GM21576 (cell line): ENCODE data around the gene SHMT2.
A peak's percentile ranks its signal among the peaks of the same experiment; 100 is the strongest.

Experiments
- ATAC-seq: cut with Tn5 transposase; IDR thresholded peaks from one replicate; pipeline ENCODE4 v1.9.1; 2021; ENCODE audit warnings: mild to moderate bottlenecking, moderate library complexity; ENCODE audit not compliant: unreplicated experiment

Gene SHMT2

GRCh38 chr12:57237932-57238853 lies 8.7 kb downstream of the SHMT2 start:
- ATAC-seq, result no peak

GRCh38 chr12:57238854-57239554 lies 9.5 kb downstream of the SHMT2 start:
- peak; percentile 47 for ATAC-seq

- ATAC-seq, result no peak
Measured at GRCh38 chr12:57239587-57240065, 10.1 kb downstream of the SHMT2 start.

- ATAC-seq, result peak; percentile 24
Measured at GRCh38 chr12:57240066-57240921, 10.8 kb downstream of the SHMT2 start.

- ATAC-seq, result no peak
Measured at GRCh38 chr12:57240926-57241401, 11.5 kb downstream of the SHMT2 start.

- no peak for ATAC-seq
Measured at GRCh38 chr12:57241402-57242310, 12.1 kb downstream of the SHMT2 start.

GRCh38 chr12:57242329-57242690 lies 12.8 kb downstream of the SHMT2 start:
- no peak for ATAC-seq

- no peak for ATAC-seq
Measured at GRCh38 chr12:57242691-57243454, 13.4 kb downstream of the SHMT2 start.

- ATAC-seq, result no peak
Measured at GRCh38 chr12:57243521-57244311, 14.2 kb downstream of the SHMT2 start.

- no peak for ATAC-seq
Measured at GRCh38 chr12:57244312-57244696, 14.8 kb downstream of the SHMT2 start.

- ATAC-seq, result no peak
Measured at GRCh38 chr12:57247041-57247440, 17.5 kb downstream of the SHMT2 start.

GRCh38 chr12:57248934-57249742 lies 19.6 kb downstream of the SHMT2 start:
- no peak for ATAC-seq

- no peak for ATAC-seq
Measured at GRCh38 chr12:57250541-57250940, 21.0 kb downstream of the SHMT2 start.

GRCh38 chr12:57250956-57251355 lies 21.4 kb downstream of the SHMT2 start, which contains the start of gene STAC3:
TSS of gene STAC3 (minus strand) at chr12:57251187. CDS start at chr12:57249636, 1,551 bp downstream.
- no peak for ATAC-seq

- ATAC-seq, result no peak
Measured at GRCh38 chr12:57254506-57255280, 25.2 kb downstream of the SHMT2 start.

GRCh38 chr12:57255916-57256315 lies 26.4 kb downstream of the SHMT2 start:
- no peak for ATAC-seq
